NOMO-1 (cell line): ENCODE measurements around the gene MVB12B.

Experiments used
- DNase-seq, 2 experiments: peaks; one replicate each; lab custom pipeline; 2025; ENCODE audit not compliant: unreplicated experiment in 2 of 2; lab: John Stamatoyannopoulos, UW

Gene MVB12B

DNA sequence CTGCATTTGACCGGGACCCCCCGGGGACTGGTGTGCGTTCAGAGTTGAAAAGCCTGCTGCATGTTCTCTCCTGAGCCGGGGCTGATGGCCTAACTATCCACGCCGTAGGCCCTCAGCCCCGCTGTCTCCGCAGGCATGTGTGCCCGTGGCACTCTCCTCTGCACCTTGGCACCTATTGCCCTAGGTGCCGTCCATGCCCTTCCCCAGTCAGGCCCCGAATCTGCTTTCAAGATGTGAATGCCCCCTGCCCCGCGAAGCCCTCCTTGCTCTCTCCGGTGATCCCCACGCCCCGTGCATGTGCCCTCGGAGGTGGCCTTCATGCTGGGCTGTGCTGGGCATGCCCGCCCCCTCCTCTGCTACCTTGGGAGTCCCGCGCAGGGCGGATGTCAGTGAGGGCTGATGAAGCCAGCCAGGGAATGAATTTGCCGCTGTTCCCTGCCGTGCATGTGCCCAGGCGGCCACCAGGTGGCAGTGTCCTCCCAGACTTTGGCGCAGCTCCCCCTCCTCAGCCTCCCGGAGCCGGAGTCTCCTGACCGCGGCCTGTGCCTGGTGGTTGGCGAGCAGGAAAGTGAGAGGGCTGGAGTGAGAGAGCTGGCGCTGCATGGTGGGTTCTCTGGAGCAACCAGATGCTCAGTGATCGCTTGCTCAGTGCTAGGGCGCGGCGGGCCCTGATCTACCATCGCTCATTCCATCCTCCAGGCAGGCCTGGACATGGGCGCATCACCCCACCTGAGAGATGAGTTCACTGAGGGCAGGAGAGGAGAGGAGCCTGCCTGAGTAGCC, 174.2 kb downstream of the MVB12B start:
- peak; percentile 13 to 44 for DNase-seq

GRCh38 chr9:126501383-126502331, 175.0 kb downstream of the MVB12B start:
- no peak for DNase-seq

GRCh38 chr9:126502417-126503332, 176.0 kb downstream of the MVB12B start:
- DNase-seq, result no peak

GRCh38 chr9:126503333-126504085, 176.9 kb downstream of the MVB12B start:
- no peak for DNase-seq

DNA sequence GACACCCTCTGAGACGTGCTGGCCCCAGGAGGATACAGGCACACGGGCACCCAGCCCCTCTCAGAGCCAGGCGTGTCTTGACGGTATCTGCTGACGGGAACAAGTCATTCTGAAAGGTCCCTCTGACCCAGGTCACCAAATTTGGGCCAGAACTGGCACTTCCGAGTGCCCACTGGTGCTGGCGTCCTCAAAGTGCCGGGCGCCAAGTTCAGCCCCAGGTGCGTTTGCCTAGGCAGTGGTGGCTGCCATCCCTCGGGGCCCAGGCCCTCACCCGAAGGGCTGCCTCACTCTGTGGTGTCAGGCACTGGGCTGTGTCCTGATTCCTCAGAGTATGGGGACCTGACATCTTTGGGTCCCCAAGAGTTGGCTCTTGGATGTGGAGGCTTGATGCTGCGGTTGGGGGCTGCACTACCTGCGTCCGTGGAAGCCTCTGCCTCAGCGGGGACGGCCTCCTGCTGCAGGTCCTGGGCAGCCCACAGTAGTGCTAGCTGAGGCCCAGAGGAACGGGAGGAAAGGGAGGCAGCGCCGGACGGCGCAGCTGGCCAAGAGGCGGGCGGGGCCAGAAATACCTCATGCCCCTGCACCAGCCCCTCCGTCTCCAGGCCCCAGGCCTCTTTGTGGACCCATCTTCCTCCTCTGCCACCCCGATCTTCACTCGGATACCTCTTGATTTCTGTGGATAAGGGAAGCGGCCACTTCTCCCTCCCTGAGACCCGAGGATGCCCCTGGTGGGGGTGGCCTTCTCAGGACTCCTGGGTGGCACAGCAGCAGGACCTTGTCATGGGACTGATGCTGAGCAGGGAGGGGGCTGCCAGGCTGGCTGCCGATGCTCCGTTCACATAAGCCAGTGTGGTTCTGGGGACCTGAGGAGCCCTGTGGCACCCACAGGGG, 177.7 kb downstream of the MVB12B start:
- DNase-seq, result no peak

GRCh38 chr9:126504977-126505455, 178.4 kb downstream of the MVB12B start:
- DNase-seq, result no peak

DNA sequence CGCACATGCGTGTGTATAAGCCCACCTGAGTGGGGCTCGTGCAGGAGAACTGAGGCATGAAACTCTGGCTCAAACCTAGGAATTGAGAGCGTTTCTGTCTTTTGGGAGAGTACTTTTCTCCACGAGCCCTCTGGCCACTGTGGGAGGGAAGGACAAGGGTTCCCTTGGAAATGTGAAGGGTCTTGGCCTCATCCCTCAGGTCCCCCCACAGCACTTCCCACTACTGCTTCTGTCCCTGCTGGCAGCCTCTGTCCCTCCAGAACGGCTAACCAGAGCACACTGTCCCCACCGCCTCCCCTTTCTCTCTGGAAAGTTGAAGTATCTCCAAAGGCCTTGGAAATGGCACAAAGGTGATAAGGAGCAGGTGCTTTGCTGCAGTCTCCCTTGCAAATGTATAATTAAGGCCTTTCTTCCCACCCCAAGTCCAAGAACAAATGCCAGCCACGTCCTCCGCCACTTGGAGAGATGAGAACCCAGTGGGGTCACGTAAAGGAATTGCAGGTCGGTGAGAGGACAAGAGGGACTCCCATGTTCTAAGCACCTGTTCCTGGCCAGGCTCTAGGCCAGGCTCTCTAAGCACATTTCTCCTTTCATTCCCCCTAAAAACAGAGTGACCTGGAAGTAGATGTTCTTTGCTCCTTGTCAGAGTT, 179.2 kb downstream of the MVB12B start:
- no peak for DNase-seq

DNA sequence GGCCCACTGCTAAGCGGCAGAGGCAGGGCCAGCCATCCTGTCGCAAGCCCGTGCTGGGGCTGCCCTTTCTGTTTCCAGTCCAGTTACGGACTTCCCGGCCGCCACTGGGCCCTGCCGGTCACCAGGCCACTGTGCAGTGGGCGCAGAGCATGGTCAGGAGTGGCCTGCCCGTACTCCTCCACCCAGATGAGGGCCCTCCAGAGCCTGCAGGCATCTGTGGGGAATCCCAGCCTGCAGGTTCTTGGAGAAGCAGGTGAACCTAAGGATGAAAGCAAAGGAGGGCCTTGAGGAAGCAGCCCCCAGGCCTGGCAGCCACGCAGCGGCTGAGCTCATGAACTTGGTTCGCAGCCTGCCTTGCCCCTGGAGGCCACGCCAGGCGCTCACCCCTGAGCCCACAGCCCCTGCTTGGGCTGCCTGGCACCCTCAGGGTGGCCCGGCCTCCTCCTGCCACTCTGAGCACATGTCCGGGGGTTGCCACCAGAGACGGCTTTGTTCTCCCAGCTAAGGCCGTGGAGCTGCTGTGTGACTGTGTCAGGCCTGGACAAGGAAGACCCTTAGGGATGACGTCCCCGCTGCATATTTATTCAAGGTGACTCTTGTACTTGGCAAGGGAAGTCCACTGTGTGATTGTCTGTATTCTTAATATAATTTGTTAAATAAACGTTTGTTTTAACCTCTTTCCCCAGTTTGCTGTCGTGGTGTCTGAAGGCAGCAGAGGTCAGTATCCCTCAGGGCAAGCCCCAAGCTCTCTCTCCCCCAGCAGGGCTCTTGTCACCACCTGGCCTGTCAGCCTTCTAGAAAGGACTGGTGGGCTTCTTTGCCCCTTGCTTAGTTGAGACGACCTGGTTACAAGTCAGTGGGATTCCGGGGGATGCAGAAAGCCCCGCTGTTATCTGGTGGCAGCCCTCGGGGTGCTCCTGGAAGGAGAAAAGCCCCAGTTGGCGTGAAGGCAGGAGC, 180.0 kb downstream of the MVB12B start:
- DNase-seq, result no peak

GRCh38 chr9:126507318-126508109, 180.9 kb downstream of the MVB12B start:
- no peak for DNase-seq

- DNase-seq, result no peak
Observed at GRCh38 chr9:126508171-126508591, 181.6 kb downstream of the MVB12B start.

GRCh38 chr9:126508928-126509327, 182.3 kb downstream of the MVB12B start:
- DNase-seq, result no peak

DNA sequence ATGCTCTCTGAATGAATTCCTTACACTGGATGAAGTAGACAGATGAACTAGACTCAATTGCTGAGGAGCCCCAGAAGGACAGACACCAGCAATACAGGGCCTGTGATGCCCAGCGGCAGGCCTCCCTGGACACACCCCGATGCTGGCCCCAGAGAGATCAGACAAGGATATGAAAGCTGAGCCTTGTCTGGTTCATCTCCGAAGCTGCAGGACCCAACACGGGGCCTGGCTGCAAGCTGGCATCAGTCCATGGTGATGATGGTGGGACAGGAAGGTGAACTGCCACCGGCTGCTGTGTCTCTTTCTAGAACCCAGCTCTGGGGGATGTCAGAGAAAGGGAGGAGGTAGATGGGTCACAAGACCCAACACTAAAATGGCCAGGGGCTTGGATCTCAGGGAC, 183.1 kb downstream of the MVB12B start:
- no peak for DNase-seq

GRCh38 chr9:126510564-126510963, 183.9 kb downstream of the MVB12B start:
- no peak for DNase-seq

GRCh38 chr9:126511411-126511810, 184.8 kb downstream of the MVB12B start:
- no peak for DNase-seq

- no peak for DNase-seq
Observed at GRCh38 chr9:126513159-126514036, 186.8 kb downstream of the MVB12B start.
